Gastrocnemius medialis (tissue), 4 donors: ENCODE results near the gene FAM200B. TPM values are rescaled to one million over a fixed set of nuclear protein-coding genes. Genes with fewer than 3 reads are reported as not detected.

ENCODE experiments used
- ATAC-seq, 2 donors: fragments of 150-250 bp; one replicate each; pipeline ENCODE4 v1.9.1; 2016
- DNase-seq, 2 donors: peaks; one replicate each; pipeline ENCODE4 v3.0.0-alpha.2; 2019
- H3K27ac ChIP-seq, 4 donors: fragments of 200-600 bp; sonication (generic); 1 replicate in 1 of 4; 2 replicates in 3 of 4; pipeline ENCODE4 v1.5.1; 2016 to 2018; ENCODE audit warnings: mild to moderate bottlenecking in 2 of 4, moderate library complexity in 1 of 4
- H3K27me3 ChIP-seq, 3 donors: fragments of 200-600 bp; sonication (generic) in 2 of 3; 1 replicate in 1 of 3; 2 replicates in 2 of 3; pipeline versions ENCODE4 v1.5.1 to v1.6.0; 2016 to 2019; ENCODE audit warnings: mild to moderate bottlenecking in 1 of 3, moderate library complexity in 1 of 3
- H3K36me3 ChIP-seq, 2 donors: fragments of 200-600 bp; sonication (generic) in 1 of 2; one replicate each; pipeline ENCODE4 v1.5.1; 2017 to 2018
- H3K4me1 ChIP-seq, 2 donors: fragments of 200-600 bp; sonication (generic) in 1 of 2; one replicate each; pipeline ENCODE4 v1.5.1; 2016 to 2017; ENCODE audit warnings: mild to moderate bottlenecking in 2 of 2
- H3K4me3 ChIP-seq, 4 donors: fragments of 200-600 bp; sonication (generic) in 3 of 4; 1 replicate in 1 of 4; 2 replicates in 3 of 4; pipeline ENCODE4 v1.5.1; 2016 to 2019; ENCODE audit warnings: mild to moderate bottlenecking in 2 of 4
- H3K9me3 ChIP-seq, 3 donors: fragments of 200-600 bp; sonication (generic) in 2 of 3; 1 replicate in 1 of 3; 2 replicates in 2 of 3; pipeline ENCODE4 v1.5.1; 2016 to 2019
- CTCF ChIP-seq, 5 experiments: fragments of 450-650 bp in 3 of 5; fragments of 200-600 bp in 2 of 5; sonication (generic) in 2 of 5; IDR thresholded peaks in 4 of 5; conservative IDR thresholded peaks in 1 of 5; 1 replicate in 4 of 5; 2 replicates in 1 of 5; pipeline ENCODE4 v1.5.1; 2016 to 2019; ENCODE audit warnings: antibody characterized with exemption in 5 of 5, mild to moderate bottlenecking in 3 of 5, moderate library complexity in 3 of 5
- POLR2A ChIP-seq, 2 donors: fragments of 450-650 bp; IDR thresholded peaks; one replicate each; pipeline ENCODE4 v1.6.1; 2017; ENCODE audit warnings: antibody characterized with exemption in 2 of 2, mild to moderate bottlenecking in 2 of 2, moderate library complexity in 2 of 2
- in situ Hi-C, 4 donors: fragments of 200-750 bp; cut with MboI; loops; one replicate each; pipeline versions ENCODE4 v1.15.0 to v1.8.0; 2017; ENCODE audit warnings: low sequenced_read_pairs in 4 of 4
- intact Hi-C: fragments of 100-400 bp; cut with DNase I; formaldehyde crosslinking; loops from one replicate; pipeline ENCODE4 v1.15.1; 2023; ENCODE audit warnings: low total_unique reads
- total RNA-seq, 4 donors: library from RNA; depleted of rRNA; stranded (reverse); fragments of >200 nt; gene quantifications; one replicate each; pipeline versions ENCODE4 v1.1.0 to v1.2.3, GENCODE V29; 2016

FAM200B gene
- total RNA-seq, 4 donors from 2014 or later, result 16.5 to 33.3 (median 21.1) TPM

- no peak overlapping the region for H3K27ac ChIP-seq
- TF ChIP-seq POLR2A (IDR thresholded peaks at IDR 0.05), result no peak
- no peak for TF ChIP-seq CTCF (IDR thresholded peaks at IDR 0.05 in 4 of 5, conservative IDR thresholded peaks at IDR 0.05 in 1 of 5)
- peaks cover 0 to 10% of the 10 kb centered on the region in 2 donors for H3K4me1 ChIP-seq
- in situ Hi-C loops, result loop anchor here in 3 of 4 donors (25.0 kb wide), 3 partner anchors 183 to 658 kb away; partner anchors contain the start of gene CPEB2 (in 1 of the 3)
- no peaks in the 10 kb centered on the region for H3K36me3 ChIP-seq
- no peaks in the 10 kb centered on the region for H3K9me3 ChIP-seq
- no peak for ATAC-seq
- no peak overlapping the region for H3K4me3 ChIP-seq
- intact Hi-C loops, result no loop called here
- no peak for DNase-seq
- H3K27me3 ChIP-seq, result no peaks in the 10 kb centered on the region
Observed at GRCh38 chr4:15670576-15670975, 11.1 kb upstream of the FAM200B start.

- Histone ChIP-seq H3K27ac (no peak overlapping the region), H3K4me3 (no peak overlapping the region), H3K27me3 (no peaks in the 10 kb centered on the region), H3K9me3 (no peaks in the 10 kb centered on the region), H3K4me1 (no peaks in the 10 kb centered on the region), H3K36me3 (no peaks in the 10 kb centered on the region)
- no peak for DNase-seq
- in situ Hi-C loops (loop anchor here in 3 of 4 donors (25.0 kb wide), 3 partner anchors 185 to 660 kb away; partner anchors contain the start of gene CPEB2 (in 1 of the 3)), intact Hi-C loops (no loop called here)
- ATAC-seq, result no peak
- no peak for TF ChIP-seq CTCF (IDR thresholded peaks at IDR 0.05 in 4 of 5, conservative IDR thresholded peaks at IDR 0.05 in 1 of 5)
- TF ChIP-seq POLR2A (IDR thresholded peaks at IDR 0.05), result no peak
Observed at GRCh38 chr4:15672101-15672500, 9.5 kb upstream of the FAM200B start.

GRCh38 chr4:15673337-15673736 lies 8.3 kb upstream of the FAM200B start:
- H3K4me1 ChIP-seq, result no peaks in the 10 kb centered on the region
- H3K27me3 ChIP-seq, result no peaks in the 10 kb centered on the region
- ATAC-seq (no peak), DNase-seq (no peak)
- in situ Hi-C loops, result loop anchor here in 3 of 4 donors (25.0 kb wide), 3 partner anchors 186 to 661 kb away; partner anchors contain the start of gene CPEB2 (in 1 of the 3)
- no peaks in the 10 kb centered on the region for H3K36me3 ChIP-seq
- TF ChIP-seq CTCF (IDR thresholded peaks at IDR 0.05 in 4 of 5, conservative IDR thresholded peaks at IDR 0.05 in 1 of 5) (no peak), POLR2A (IDR thresholded peaks at IDR 0.05) (no peak)
- H3K27ac ChIP-seq, result no peak overlapping the region
- H3K9me3 ChIP-seq, result no peaks in the 10 kb centered on the region
- intact Hi-C loops, result no loop called here
- no peak overlapping the region for H3K4me3 ChIP-seq

GRCh38 chr4:15674046-15674445 lies 7.6 kb upstream of the FAM200B start:
- Histone ChIP-seq H3K9me3 (no peaks in the 10 kb centered on the region), H3K27ac (no peak overlapping the region), H3K27me3 (no peaks in the 10 kb centered on the region), H3K4me1 (no peaks in the 10 kb centered on the region), H3K4me3 (no peak overlapping the region), H3K36me3 (no peaks in the 10 kb centered on the region)
- ATAC-seq (no peak), DNase-seq (no peak)
- in situ Hi-C loops, result loop anchor here in 3 of 4 donors (25.0 kb wide), 3 partner anchors 187 to 662 kb away; partner anchors contain the start of gene CPEB2 (in 1 of the 3)
- TF ChIP-seq CTCF (IDR thresholded peaks at IDR 0.05 in 4 of 5, conservative IDR thresholded peaks at IDR 0.05 in 1 of 5) (no peak), POLR2A (IDR thresholded peaks at IDR 0.05) (no peak)
- intact Hi-C loops, result no loop called here

- Histone ChIP-seq H3K4me1 (no peaks in the 10 kb centered on the region), H3K27me3 (no peaks in the 10 kb centered on the region), H3K9me3 (no peaks in the 10 kb centered on the region), H3K36me3 (no peaks in the 10 kb centered on the region), H3K4me3 (no peak overlapping the region), H3K27ac (no peak overlapping the region)
- intact Hi-C loops, result no loop called here
- in situ Hi-C loops, result loop anchor here in 3 of 4 donors (25.0 kb wide), 3 partner anchors 188 to 663 kb away; partner anchors contain the start of gene CPEB2 (in 1 of the 3)
- ATAC-seq (no peak), DNase-seq (no peak)
- TF ChIP-seq POLR2A (IDR thresholded peaks at IDR 0.05) (no peak), CTCF (IDR thresholded peaks at IDR 0.05 in 4 of 5, conservative IDR thresholded peaks at IDR 0.05 in 1 of 5) (no peak)
Observed at GRCh38 chr4:15674926-15675325, 6.7 kb upstream of the FAM200B start.
